C1 segment of cervical spinal cord (tissue), 14 donors: ENCODE results near the gene SLC16A7.
"Not testable (repeated sequence)": the region's sequence is repeated elsewhere in the genome, so short reads cannot be mapped to it uniquely, and the experiment has no call there.

Experiments
- DNase-seq, 14 donors: peaks; one replicate each; lab custom pipeline; 2025; lab: John Stamatoyannopoulos, UW

SLC16A7 gene

GRCh38 chr12:59595883-59596540 lies at the start of gene SLC16A7:
Gene SLC16A7 (plus strand): TSS chr12:59596029. CDS start chr12:59704802, 108,773 bp downstream.
- DNase-seq = peak; percentile 21 to 91 (median 79)

- DNase-seq = no peak
Observed at GRCh38 chr12:59548930-59549329, 46.9 kb upstream of the SLC16A7 start.

- no peak for DNase-seq
Observed at GRCh38 chr12:59559696-59560095, 36.1 kb upstream of the SLC16A7 start.

- no peak for DNase-seq
Observed at GRCh38 chr12:59570145-59570544, 25.7 kb upstream of the SLC16A7 start.

GRCh38 chr12:59574406-59574805 lies 21.4 kb upstream of the SLC16A7 start:
- no peak for DNase-seq

GRCh38 chr12:59575826-59576225 lies 20.0 kb upstream of the SLC16A7 start:
- DNase-seq = no peak

GRCh38 chr12:59578254-59578653 lies 17.6 kb upstream of the SLC16A7 start:
- DNase-seq = no peak

GRCh38 chr12:59579631-59580030 lies 16.2 kb upstream of the SLC16A7 start:
- no peak for DNase-seq

GRCh38 chr12:59580050-59580449 lies 15.8 kb upstream of the SLC16A7 start:
- DNase-seq = no peak

GRCh38 chr12:59583003-59583712 lies 12.7 kb upstream of the SLC16A7 start:
- DNase-seq = no peak

- no peak for DNase-seq
Observed at GRCh38 chr12:59587710-59588109, 8.1 kb upstream of the SLC16A7 start.

- DNase-seq = no peak
Observed at GRCh38 chr12:59593761-59594160, 2.1 kb upstream of the SLC16A7 start.

GRCh38 chr12:59594943-59595500 lies 807 bp upstream of the SLC16A7 start:
- DNase-seq = peak in 1 of 14 donors; percentile 19

- no peak for DNase-seq
Observed at GRCh38 chr12:59595565-59595882, 305 bp upstream of the SLC16A7 start.

GRCh38 chr12:59597385-59597781 lies 1.6 kb downstream of the SLC16A7 start:
- DNase-seq = peak in 10 of 14 donors; percentile 6 to 61 (median 30)

- no peak for DNase-seq
Observed at GRCh38 chr12:59600171-59600570, 4.3 kb downstream of the SLC16A7 start.

- no peak for DNase-seq
Observed at GRCh38 chr12:59603754-59604153, 7.9 kb downstream of the SLC16A7 start.

GRCh38 chr12:59612823-59613434 lies 17.1 kb downstream of the SLC16A7 start:
- not testable (repeated sequence) for DNase-seq

- peak in 1 of 14 donors; percentile 40 for DNase-seq
Observed at GRCh38 chr12:59615392-59616165, 19.8 kb downstream of the SLC16A7 start.

GRCh38 chr12:59619461-59620240 lies 23.8 kb downstream of the SLC16A7 start:
- no peak for DNase-seq

- no peak for DNase-seq
Observed at GRCh38 chr12:59620326-59620725, 24.5 kb downstream of the SLC16A7 start.
